ENCODE measurements around the gene HOXD11. TPM values are rescaled to one million over a fixed set of nuclear protein-coding genes. Genes with fewer than 3 reads are reported as not detected.

Gene HOXD11
- total and polyA plus RNA-seq, 9 of the 15 experiments (the other 6 are each of a cell fraction or from before 2014, with no cell fraction given) = not detected

DNA sequence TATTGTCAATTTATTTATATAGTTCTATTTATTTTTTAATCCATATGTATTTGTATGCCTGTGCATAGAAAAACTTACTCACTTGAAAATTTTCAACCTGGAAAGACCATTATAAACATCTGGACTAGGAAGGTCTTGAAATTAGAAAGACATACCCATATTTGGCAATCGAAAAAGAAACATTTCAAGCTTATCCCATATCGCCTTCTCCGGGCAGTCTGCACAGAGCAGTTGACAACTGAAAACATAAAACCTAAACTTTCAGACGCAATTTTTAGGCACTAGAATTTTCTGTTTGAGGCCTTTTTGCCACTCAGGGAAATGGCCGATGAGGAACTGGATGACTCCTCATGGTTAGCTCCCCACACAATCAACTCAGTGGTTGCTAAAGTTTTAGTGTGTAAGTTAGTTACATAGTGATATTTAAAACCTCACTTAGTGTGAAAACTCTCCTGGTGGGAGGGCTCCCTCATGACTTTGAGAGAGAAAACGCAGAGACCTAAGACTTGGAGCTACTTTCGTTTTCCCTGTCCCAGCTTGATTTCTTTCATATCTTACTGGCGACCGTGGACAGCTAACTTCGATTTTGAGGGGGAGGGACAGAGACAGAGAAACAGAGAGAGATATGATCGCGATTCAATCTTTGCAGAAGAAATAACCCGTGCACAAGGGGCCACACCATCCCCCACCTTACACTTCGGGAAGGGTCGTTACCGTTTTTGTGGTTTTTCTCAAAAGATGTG is 10.7 kb upstream of the HOXD11 start (continued):
- TF ChIP-seq ETV1 (tag; conservative IDR thresholded peaks at IDR 0.05; ENCODE audit: low read depth) = no peak
- no peak for TF ChIP-seq HNRNPH1 (optimal IDR thresholded peaks at IDR 0.05; ENCODE audit: low read depth, low read length)
- TF ChIP-seq, protein P1, sequence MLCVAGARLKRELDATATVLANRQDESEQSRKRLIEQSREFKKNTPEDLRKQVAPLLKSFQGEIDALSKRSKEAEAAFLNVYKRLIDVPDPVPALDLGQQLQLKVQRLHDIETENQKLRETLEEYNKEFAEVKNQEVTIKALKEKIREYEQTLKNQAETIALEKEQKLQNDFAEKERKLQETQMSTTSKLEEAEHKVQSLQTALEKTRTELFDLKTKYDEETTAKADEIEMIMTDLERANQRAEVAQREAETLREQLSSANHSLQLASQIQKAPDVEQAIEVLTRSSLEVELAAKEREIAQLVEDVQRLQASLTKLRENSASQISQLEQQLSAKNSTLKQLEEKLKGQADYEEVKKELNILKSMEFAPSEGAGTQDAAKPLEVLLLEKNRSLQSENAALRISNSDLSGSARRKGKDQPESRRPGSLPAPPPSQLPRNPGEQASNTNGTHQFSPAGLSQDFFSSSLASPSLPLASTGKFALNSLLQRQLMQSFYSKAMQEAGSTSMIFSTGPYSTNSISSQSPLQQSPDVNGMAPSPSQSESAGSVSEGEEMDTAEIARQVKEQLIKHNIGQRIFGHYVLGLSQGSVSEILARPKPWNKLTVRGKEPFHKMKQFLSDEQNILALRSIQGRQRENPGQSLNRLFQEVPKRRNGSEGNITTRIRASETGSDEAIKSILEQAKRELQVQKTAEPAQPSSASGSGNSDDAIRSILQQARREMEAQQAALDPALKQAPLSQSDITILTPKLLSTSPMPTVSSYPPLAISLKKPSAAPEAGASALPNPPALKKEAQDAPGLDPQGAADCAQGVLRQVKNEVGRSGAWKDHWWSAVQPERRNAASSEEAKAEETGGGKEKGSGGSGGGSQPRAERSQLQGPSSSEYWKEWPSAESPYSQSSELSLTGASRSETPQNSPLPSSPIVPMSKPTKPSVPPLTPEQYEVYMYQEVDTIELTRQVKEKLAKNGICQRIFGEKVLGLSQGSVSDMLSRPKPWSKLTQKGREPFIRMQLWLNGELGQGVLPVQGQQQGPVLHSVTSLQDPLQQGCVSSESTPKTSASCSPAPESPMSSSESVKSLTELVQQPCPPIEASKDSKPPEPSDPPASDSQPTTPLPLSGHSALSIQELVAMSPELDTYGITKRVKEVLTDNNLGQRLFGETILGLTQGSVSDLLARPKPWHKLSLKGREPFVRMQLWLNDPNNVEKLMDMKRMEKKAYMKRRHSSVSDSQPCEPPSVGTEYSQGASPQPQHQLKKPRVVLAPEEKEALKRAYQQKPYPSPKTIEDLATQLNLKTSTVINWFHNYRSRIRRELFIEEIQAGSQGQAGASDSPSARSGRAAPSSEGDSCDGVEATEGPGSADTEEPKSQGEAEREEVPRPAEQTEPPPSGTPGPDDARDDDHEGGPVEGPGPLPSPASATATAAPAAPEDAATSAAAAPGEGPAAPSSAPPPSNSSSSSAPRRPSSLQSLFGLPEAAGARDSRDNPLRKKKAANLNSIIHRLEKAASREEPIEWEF (CRISPR knock-in tag; IDR thresholded peaks at IDR 0.05) = no peak
- no peak for TF ChIP-seq PCBP2 (IDR thresholded peaks at IDR 0.05; ENCODE audit: low read depth, low read length, poor library complexity, severe bottlenecking)
- TF ChIP-seq ETV5 (CRISPR knock-in tag; IDR thresholded peaks at IDR 0.05; ENCODE audit: low read depth) = no peak
- TF ChIP-seq ZNF507 (tag; conservative IDR thresholded peaks at IDR 0.05) = no peak
- no peak for TF ChIP-seq GTF2F1 (IDR thresholded peaks at IDR 0.05; ENCODE audit: low read depth, low read length)
- no peak for TF ChIP-seq RFX7 (CRISPR knock-in tag; IDR thresholded peaks at IDR 0.05)
- TF ChIP-seq, protein P2, sequence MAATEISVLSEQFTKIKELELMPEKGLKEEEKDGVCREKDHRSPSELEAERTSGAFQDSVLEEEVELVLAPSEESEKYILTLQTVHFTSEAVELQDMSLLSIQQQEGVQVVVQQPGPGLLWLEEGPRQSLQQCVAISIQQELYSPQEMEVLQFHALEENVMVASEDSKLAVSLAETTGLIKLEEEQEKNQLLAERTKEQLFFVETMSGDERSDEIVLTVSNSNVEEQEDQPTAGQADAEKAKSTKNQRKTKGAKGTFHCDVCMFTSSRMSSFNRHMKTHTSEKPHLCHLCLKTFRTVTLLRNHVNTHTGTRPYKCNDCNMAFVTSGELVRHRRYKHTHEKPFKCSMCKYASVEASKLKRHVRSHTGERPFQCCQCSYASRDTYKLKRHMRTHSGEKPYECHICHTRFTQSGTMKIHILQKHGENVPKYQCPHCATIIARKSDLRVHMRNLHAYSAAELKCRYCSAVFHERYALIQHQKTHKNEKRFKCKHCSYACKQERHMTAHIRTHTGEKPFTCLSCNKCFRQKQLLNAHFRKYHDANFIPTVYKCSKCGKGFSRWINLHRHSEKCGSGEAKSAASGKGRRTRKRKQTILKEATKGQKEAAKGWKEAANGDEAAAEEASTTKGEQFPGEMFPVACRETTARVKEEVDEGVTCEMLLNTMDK (IDR thresholded peaks at IDR 0.05; ENCODE audit: borderline replicate concordance, insufficient read depth, low read depth, low read length, poor library complexity, severe bottlenecking) = no peak
- no peak for TF ChIP-seq CEBPG (CRISPR knock-in tag; IDR thresholded peaks at IDR 0.05)
- TF ChIP-seq CEBPG (tag; conservative IDR thresholded peaks at IDR 0.05 in 1 of 2, IDR thresholded peaks at IDR 0.05 in 1 of 2) = no peak
- no peak for TF ChIP-seq RAD21 (CRISPR knock-in tag; conservative IDR thresholded peaks at IDR 0.05 in 1 of 2, IDR thresholded peaks at IDR 0.05 in 1 of 2)
- no peak for TF ChIP-seq CHD2 (IDR thresholded peaks at IDR 0.05; ENCODE audit: low read depth, low read length)
- TF ChIP-seq JUN (IDR thresholded peaks at IDR 0.05; ENCODE audit: borderline replicate concordance, low read depth, low read length) = no peak
- TF ChIP-seq JUN (CRISPR knock-in tag; IDR thresholded peaks at IDR 0.05; ENCODE audit: borderline replicate concordance) = no peak
- no peak for TF ChIP-seq ZNF354B (CRISPR knock-in tag; IDR thresholded peaks at IDR 0.05)
- no peak for TF ChIP-seq ZFX (CRISPR knock-in tag; IDR thresholded peaks at IDR 0.05)
- TF ChIP-seq, protein P3, sequence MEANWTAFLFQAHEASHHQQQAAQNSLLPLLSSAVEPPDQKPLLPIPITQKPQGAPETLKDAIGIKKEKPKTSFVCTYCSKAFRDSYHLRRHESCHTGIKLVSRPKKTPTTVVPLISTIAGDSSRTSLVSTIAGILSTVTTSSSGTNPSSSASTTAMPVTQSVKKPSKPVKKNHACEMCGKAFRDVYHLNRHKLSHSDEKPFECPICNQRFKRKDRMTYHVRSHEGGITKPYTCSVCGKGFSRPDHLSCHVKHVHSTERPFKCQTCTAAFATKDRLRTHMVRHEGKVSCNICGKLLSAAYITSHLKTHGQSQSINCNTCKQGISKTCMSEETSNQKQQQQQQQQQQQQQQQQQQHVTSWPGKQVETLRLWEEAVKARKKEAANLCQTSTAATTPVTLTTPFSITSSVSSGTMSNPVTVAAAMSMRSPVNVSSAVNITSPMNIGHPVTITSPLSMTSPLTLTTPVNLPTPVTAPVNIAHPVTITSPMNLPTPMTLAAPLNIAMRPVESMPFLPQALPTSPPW (CRISPR knock-in tag; IDR thresholded peaks at IDR 0.05) = no peak
- no peak for TF ChIP-seq ZC3H8 (IDR thresholded peaks at IDR 0.05)

Measured in K562 (cell line).